IMR-90 (cell line): ENCODE results near the gene WRAP73. TPM values are rescaled to one million over a fixed set of nuclear protein-coding genes. Genes with fewer than 3 reads are reported as not detected.

Source experiments
- ATAC-seq: fragments of 200-7000 bp; cut with Tn5 transposase; 2 replicates; pipeline ENCODE4 v1.9.1; 2020; ENCODE audit warnings: low read depth, mild to moderate bottlenecking, moderate library complexity
- BruUV-seq: library from RNA; stranded (reverse); fragments of 400-500 nt; replicated peaks from 2 replicates; lab custom pipeline; 2021; lab: Mats Ljungman, UMichigan
- CTCF ChIA-PET: fragments of 300-600 bp; formaldehyde crosslinking; extraction: SDS; loops from one replicate; lab custom pipeline; 2021; ENCODE audit warnings: antibody characterized with exemption; lab: Yijun Ruan, JAX
- POLR2A ChIA-PET: fragments of 300-600 bp; sonication (Branson Sonifier 250); formaldehyde crosslinking; loops from one replicate; lab custom pipeline; 2022; ENCODE audit warnings: antibody characterized with exemption; ENCODE audit not compliant: unreplicated experiment; lab: Charles Lee
- DNase-seq: peaks from one replicate; pipeline ENCODE4 v3.0.0; 2013
- H2AFZ ChIP-seq: replicated peaks from 2 replicates; pipeline ENCODE3; 2013; ENCODE audit warnings: low read length, mild to moderate bottlenecking; ENCODE audit not compliant: poor library complexity
- H2AK5ac ChIP-seq: 2 replicates; pipeline ENCODE4 v1.6.1; 2013; ENCODE audit warnings: low read depth, low read length, inconsistent platforms
- H2AK9ac ChIP-seq: replicated peaks from 2 replicates; pipeline ENCODE3; 2013; ENCODE audit warnings: mild to moderate bottlenecking, low read depth, low read length, moderate library complexity; ENCODE audit not compliant: poor library complexity
- H2BK120ac ChIP-seq: 2 replicates; pipeline ENCODE4 v1.6.1; 2013; ENCODE audit warnings: low read depth, low read length, inconsistent platforms
- H2BK15ac ChIP-seq: 3 replicates; pipeline ENCODE4 v1.6.1; 2013; ENCODE audit warnings: low read depth, low read length, inconsistent platforms
- H2BK20ac ChIP-seq: 2 replicates; pipeline ENCODE4 v1.6.1; 2013; ENCODE audit warnings: low read depth, mild to moderate bottlenecking, inconsistent platforms, low read length, moderate library complexity
- H2BK5ac ChIP-seq: 2 replicates; pipeline ENCODE4 v1.6.1; 2013; ENCODE audit warnings: mild to moderate bottlenecking, low read depth, low read length, inconsistent platforms; ENCODE audit not compliant: poor library complexity, severe bottlenecking
- H3K14ac ChIP-seq: replicated peaks from 2 replicates; pipeline ENCODE4 v1.6.1; 2013; ENCODE audit warnings: low read depth, low read length, inconsistent platforms
- H3K18ac ChIP-seq: 2 replicates; pipeline ENCODE4 v1.6.1; 2013; ENCODE audit warnings: low read depth, low read length, control low read depth
- H3K23ac ChIP-seq: 2 replicates; pipeline ENCODE4 v1.6.1; 2013; ENCODE audit warnings: low read depth, low read length, inconsistent platforms
- H3K27ac ChIP-seq: 2 replicates; pipeline ENCODE4 v1.5.1; 2013; ENCODE audit warnings: mild to moderate bottlenecking, control low read depth, low read length; ENCODE audit not compliant: insufficient read depth
- H3K27me3 ChIP-seq: 2 replicates; pipeline ENCODE4 v1.6.1; 2013; ENCODE audit warnings: low read length; ENCODE audit not compliant: control insufficient read depth, insufficient read depth
- H3K36me3 ChIP-seq: 2 replicates; pipeline ENCODE4 v1.6.1; 2013; ENCODE audit warnings: low read length, mixed read lengths; ENCODE audit not compliant: control insufficient read depth, insufficient read depth
- H3K4ac ChIP-seq: 2 replicates; pipeline ENCODE4 v1.6.1; 2013; ENCODE audit warnings: low read depth, low read length, inconsistent platforms
- H3K4me1 ChIP-seq: 2 replicates; pipeline ENCODE4 v1.6.1; 2013; ENCODE audit warnings: low read length, mixed read lengths; ENCODE audit not compliant: control insufficient read depth, insufficient read depth
- H3K4me2 ChIP-seq: 2 replicates; pipeline ENCODE4 v1.6.1; 2013; ENCODE audit warnings: low read depth, mild to moderate bottlenecking, control low read depth, low read length, moderate library complexity
- H3K4me3 ChIP-seq: 2 replicates; pipeline ENCODE4 v1.5.1; 2013; ENCODE audit warnings: low read depth, mild to moderate bottlenecking, control low read depth, low read length, moderate library complexity; ENCODE audit not compliant: insufficient read depth
- H3K56ac ChIP-seq: 2 replicates; pipeline ENCODE4 v1.6.1; 2013; ENCODE audit warnings: low read length, inconsistent platforms; ENCODE audit not compliant: insufficient read depth; ENCODE audit errors: extremely low read depth
- H3K79me1 ChIP-seq, 2 experiments: 2 replicates each; pipeline ENCODE4 v1.6.1; 2013; ENCODE audit warnings: low read length in 2 of 2, inconsistent platforms in 1 of 2, low read depth in 1 of 2
- H3K9ac ChIP-seq: 2 replicates; pipeline ENCODE4 v1.6.1; 2013; ENCODE audit warnings: low read depth, low read length, control low read depth
- H3K9me1 ChIP-seq: 2 replicates; pipeline ENCODE4 v1.6.1; 2013; ENCODE audit warnings: low read length, inconsistent platforms; ENCODE audit not compliant: insufficient read depth
- H3K9me3 ChIP-seq: 2 replicates; pipeline ENCODE4 v1.6.1; 2013; ENCODE audit warnings: low read length; ENCODE audit not compliant: control insufficient read depth, insufficient read depth
- H4K20me1 ChIP-seq: 2 replicates; pipeline ENCODE4 v1.6.1; 2013; ENCODE audit warnings: low read length, inconsistent platforms; ENCODE audit not compliant: insufficient read depth
- H4K5ac ChIP-seq: 2 replicates; pipeline ENCODE4 v1.6.1; 2013; ENCODE audit warnings: mild to moderate bottlenecking, low read depth, low read length, control low read depth
- H4K8ac ChIP-seq, 2 experiments: 2 replicates each; pipeline ENCODE4 v1.6.1; 2013; ENCODE audit warnings: low read depth in 2 of 2, low read length in 2 of 2, control low read depth in 1 of 2, inconsistent platforms in 1 of 2
- H4K91ac ChIP-seq: 2 replicates; pipeline ENCODE4 v1.6.1; 2013; ENCODE audit warnings: low read depth, low read length, inconsistent platforms; ENCODE audit not compliant: insufficient read depth
- BHLHE40 ChIP-seq: fragments of 150-350 bp; IDR thresholded peaks from 2 replicates; pipeline ENCODE4 v1.6.1; 2016; ENCODE audit warnings: mild to moderate bottlenecking, low read depth, low read length
- CHD1 ChIP-seq: IDR thresholded peaks from 2 replicates; pipeline ENCODE4 v1.6.1; 2012; ENCODE audit warnings: low read depth, low read length, improper control_type of control experiment
- MXI1 ChIP-seq: IDR thresholded peaks from 2 replicates; pipeline ENCODE4 v1.6.1; 2012; ENCODE audit warnings: low read depth, mild to moderate bottlenecking, low read length, moderate library complexity, borderline replicate concordance
- NFE2L2 ChIP-seq: fragments of 150-350 bp; IDR thresholded peaks from 2 replicates; pipeline ENCODE4 v1.6.1; 2016; ENCODE audit warnings: low read depth, mild to moderate bottlenecking, low read length
- SMC3 ChIP-seq: fragments of 150-350 bp; IDR thresholded peaks from 2 replicates; pipeline ENCODE4 v1.6.1; 2016; ENCODE audit warnings: low read depth, mild to moderate bottlenecking, antibody characterized with exemption, low read length, moderate library complexity
- WGBS, 2 experiments: methylation state at CpG; one replicate each; pipeline versions ENCODE4 v1.1.5 to v1.1.7; 2013; ENCODE audit warnings: missing lambda C conversion rate in 2 of 2; ENCODE audit not compliant: insufficient read length in 1 of 2; ENCODE audit errors: extremely low coverage in 2 of 2; 5-methylcytosine and 5-hydroxymethylcytosine counted together
- dilution Hi-C: fragments of 300-500 bp; cut with HindIII; formaldehyde crosslinking; loops from one replicate; pipeline ENCODE4 v1.14.3; 2018; ENCODE audit warnings: low sequenced_read_pairs; ENCODE audit not compliant: unreplicated experiment
- in situ Hi-C: fragments of 300-500 bp; cut with MboI; formaldehyde crosslinking; loops from 3 replicates; pipeline ENCODE4 v1.14.3; 2019; ENCODE audit warnings: low sequenced_read_pairs, inconsistent platforms, mixed read lengths
- intact Hi-C: fragments of 100-400 bp; cut with micrococcal nuclease; formaldehyde crosslinking; loops from 2 replicates; pipeline ENCODE4 v1.10.0; 2022
- polyA plus RNA-seq, 3 experiments: library from polyadenylated mRNA; depleted of rRNA; stranded (reverse); fragments of >200 nt; gene quantifications; 2 replicates each; pipeline ENCODE4 v1.2.3, GENCODE V29; 2012; ENCODE audit warnings: low replicate concordance in 1 of 3
- total RNA-seq: library from RNA; depleted of rRNA; stranded (reverse); fragments of >200 nt; gene quantifications from 2 replicates; pipeline ENCODE4 v1.2.3, GENCODE V29; 2012
- TF ChIP-seq, protein P1 (sequence below): fragments of 150-350 bp; IDR thresholded peaks from 2 replicates; pipeline ENCODE4 v1.6.1; 2016; ENCODE audit warnings: low read depth, mild to moderate bottlenecking, low read length, moderate library complexity, borderline replicate concordance
- TF ChIP-seq, protein P2 (sequence below): conservative IDR thresholded peaks from 2 replicates; pipeline ENCODE4 v1.5.1; 2012; ENCODE audit warnings: mild to moderate bottlenecking, low read depth, low read length, improper control_type of control experiment
- TF ChIP-seq, protein P3 (sequence below): fragments of 150-350 bp; IDR thresholded peaks from 2 replicates; pipeline ENCODE4 v1.6.1; 2017; ENCODE audit warnings: mild to moderate bottlenecking, antibody characterized with exemption, low read length, low read depth

Gene WRAP73
- total and polyA plus RNA-seq, 2 of the 4 experiments (the other 2 are of a cell fraction) = 10.8 to 23.6 TPM

DNA sequence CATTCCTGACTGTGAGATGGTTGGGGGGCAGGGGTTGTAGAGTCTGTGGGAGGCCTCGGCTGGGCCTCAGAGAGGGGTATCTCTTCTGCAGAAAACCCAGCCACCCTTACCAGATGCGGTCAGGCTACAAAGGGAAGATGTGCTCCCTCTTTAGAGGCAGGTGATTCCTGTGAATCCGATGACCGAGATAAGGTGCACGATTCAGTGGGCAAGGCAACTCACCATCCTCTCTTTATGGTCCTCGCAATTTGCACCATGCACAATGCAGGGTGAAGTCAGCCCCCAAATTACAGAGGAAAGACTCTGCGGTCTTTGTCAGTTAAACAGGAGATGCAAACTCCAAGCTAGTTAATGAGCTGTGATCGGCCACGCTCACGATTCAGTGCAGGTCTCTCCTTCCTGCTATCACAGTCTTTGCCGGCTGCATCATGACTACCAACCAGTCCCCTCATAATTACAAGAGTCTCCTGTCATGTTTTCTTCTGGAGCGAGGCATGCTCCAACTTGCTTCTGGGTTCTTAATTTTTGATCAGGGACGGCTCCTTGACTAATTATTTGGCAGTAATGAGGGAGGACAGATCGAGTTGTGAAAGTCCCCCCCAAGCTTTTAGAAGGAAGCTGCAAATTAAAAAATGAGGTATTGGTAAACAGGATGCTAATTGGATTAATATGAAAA is 14.9 kb upstream of the WRAP73 start:
- 25% methylated on average over 5 of the region's 14 CpGs; no CpG with 5 or more reads in 1 of the 2 experiments for WGBS, 2 experiments
- Histone ChIP-seq H3K18ac (no peak overlapping the region), H2BK20ac (no peak overlapping the region), H4K8ac (no peak overlapping the region), H3K27ac (no peak overlapping the region), H2AK5ac (no peak overlapping the region), H3K4ac (no peak overlapping the region), H2AFZ (peak overlapping the region; percentile 41), H4K5ac (no peak overlapping the region), H3K9ac (no peak overlapping the region), H2BK120ac (no peak overlapping the region), H4K91ac (no peak overlapping the region), H3K56ac (no peak overlapping the region), H2BK5ac (no peak overlapping the region), H3K4me2 (no peak overlapping the region), H3K23ac (no peak overlapping the region), H3K27me3 (peaks cover 19% of the 10 kb centered on the region), H3K9me3 (no peaks in the 10 kb centered on the region), H3K4me1 (no peaks in the 10 kb centered on the region), H3K9me1 (no peaks in the 10 kb centered on the region), H2BK15ac (no peak overlapping the region), H3K79me1 (no peaks in the 10 kb centered on the region), H3K4me3 (no peak overlapping the region), H3K36me3 (no peaks in the 10 kb centered on the region), H4K20me1 (no peaks in the 10 kb centered on the region), H3K14ac (no peak overlapping the region), H2AK9ac (no peak overlapping the region)
- dilution Hi-C loops (no loop called here), in situ Hi-C loops (no loop called here), intact Hi-C loops (no loop called here)
- CTCF ChIA-PET = interaction anchor here (0.6 kb wide), 1 partner anchor 216 kb away, joined by 4 read pairs; no protein-coding TSS in a partner anchor
- DNase-seq (no peak), ATAC-seq (no peak)
- POLR2A ChIA-PET = no interaction called here
- no TSS peak for BruUV-seq
- no peak for TF ChIP-seq NFE2L2
- TF ChIP-seq SMC3 = no peak
- TF ChIP-seq CHD1 = no peak
- TF ChIP-seq, protein P1, sequence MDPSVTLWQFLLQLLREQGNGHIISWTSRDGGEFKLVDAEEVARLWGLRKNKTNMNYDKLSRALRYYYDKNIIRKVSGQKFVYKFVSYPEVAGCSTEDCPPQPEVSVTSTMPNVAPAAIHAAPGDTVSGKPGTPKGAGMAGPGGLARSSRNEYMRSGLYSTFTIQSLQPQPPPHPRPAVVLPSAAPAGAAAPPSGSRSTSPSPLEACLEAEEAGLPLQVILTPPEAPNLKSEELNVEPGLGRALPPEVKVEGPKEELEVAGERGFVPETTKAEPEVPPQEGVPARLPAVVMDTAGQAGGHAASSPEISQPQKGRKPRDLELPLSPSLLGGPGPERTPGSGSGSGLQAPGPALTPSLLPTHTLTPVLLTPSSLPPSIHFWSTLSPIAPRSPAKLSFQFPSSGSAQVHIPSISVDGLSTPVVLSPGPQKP = no peak
- TF ChIP-seq, protein P2, sequence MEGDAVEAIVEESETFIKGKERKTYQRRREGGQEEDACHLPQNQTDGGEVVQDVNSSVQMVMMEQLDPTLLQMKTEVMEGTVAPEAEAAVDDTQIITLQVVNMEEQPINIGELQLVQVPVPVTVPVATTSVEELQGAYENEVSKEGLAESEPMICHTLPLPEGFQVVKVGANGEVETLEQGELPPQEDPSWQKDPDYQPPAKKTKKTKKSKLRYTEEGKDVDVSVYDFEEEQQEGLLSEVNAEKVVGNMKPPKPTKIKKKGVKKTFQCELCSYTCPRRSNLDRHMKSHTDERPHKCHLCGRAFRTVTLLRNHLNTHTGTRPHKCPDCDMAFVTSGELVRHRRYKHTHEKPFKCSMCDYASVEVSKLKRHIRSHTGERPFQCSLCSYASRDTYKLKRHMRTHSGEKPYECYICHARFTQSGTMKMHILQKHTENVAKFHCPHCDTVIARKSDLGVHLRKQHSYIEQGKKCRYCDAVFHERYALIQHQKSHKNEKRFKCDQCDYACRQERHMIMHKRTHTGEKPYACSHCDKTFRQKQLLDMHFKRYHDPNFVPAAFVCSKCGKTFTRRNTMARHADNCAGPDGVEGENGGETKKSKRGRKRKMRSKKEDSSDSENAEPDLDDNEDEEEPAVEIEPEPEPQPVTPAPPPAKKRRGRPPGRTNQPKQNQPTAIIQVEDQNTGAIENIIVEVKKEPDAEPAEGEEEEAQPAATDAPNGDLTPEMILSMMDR = no peak
- TF ChIP-seq, protein P3, sequence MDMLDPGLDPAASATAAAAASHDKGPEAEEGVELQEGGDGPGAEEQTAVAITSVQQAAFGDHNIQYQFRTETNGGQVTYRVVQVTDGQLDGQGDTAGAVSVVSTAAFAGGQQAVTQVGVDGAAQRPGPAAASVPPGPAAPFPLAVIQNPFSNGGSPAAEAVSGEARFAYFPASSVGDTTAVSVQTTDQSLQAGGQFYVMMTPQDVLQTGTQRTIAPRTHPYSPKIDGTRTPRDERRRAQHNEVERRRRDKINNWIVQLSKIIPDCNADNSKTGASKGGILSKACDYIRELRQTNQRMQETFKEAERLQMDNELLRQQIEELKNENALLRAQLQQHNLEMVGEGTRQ = no peak
- no peak for TF ChIP-seq BHLHE40
- no peak for TF ChIP-seq MXI1
